GM12875 (cell line): Measurements from ENCODE around the gene ZSCAN20.

ENCODE experiments used
- H3K4me3 ChIP-seq: one replicate; pipeline ENCODE4 v1.5.1; 2011; ENCODE audit warnings: low read depth, low read length, control low read depth
- TF ChIP-seq, protein P1 (sequence below): IDR thresholded peaks from 2 replicates; pipeline ENCODE4 v1.5.1; 2011; ENCODE audit warnings: low read depth, mild to moderate bottlenecking, control low read depth, inconsistent platforms, low read length, moderate library complexity, borderline replicate concordance; ENCODE audit not compliant: insufficient read depth

ZSCAN20 gene

DNA sequence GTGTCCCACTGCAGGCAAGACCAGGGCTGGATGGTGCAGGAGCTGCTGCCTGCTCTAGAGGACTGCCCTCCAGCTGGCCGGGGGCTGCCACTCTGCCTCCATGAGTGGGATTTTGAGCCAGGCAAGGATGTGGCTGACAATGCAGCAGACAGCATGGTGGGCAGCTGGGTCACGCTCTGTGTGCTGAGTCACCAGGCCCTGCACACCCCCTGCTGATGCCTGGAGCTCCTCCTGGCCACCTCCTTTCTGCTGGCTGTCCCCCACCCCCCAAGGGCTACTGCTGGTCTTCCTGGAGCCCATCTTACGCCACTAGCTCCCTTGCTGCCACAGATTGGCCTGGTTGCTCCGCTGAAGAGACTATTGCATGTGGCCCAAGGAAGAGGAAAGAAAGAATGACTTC is 3.9 kb upstream of the ZSCAN20 start:
- TF ChIP-seq, protein P1, sequence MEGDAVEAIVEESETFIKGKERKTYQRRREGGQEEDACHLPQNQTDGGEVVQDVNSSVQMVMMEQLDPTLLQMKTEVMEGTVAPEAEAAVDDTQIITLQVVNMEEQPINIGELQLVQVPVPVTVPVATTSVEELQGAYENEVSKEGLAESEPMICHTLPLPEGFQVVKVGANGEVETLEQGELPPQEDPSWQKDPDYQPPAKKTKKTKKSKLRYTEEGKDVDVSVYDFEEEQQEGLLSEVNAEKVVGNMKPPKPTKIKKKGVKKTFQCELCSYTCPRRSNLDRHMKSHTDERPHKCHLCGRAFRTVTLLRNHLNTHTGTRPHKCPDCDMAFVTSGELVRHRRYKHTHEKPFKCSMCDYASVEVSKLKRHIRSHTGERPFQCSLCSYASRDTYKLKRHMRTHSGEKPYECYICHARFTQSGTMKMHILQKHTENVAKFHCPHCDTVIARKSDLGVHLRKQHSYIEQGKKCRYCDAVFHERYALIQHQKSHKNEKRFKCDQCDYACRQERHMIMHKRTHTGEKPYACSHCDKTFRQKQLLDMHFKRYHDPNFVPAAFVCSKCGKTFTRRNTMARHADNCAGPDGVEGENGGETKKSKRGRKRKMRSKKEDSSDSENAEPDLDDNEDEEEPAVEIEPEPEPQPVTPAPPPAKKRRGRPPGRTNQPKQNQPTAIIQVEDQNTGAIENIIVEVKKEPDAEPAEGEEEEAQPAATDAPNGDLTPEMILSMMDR = no peak

DNA sequence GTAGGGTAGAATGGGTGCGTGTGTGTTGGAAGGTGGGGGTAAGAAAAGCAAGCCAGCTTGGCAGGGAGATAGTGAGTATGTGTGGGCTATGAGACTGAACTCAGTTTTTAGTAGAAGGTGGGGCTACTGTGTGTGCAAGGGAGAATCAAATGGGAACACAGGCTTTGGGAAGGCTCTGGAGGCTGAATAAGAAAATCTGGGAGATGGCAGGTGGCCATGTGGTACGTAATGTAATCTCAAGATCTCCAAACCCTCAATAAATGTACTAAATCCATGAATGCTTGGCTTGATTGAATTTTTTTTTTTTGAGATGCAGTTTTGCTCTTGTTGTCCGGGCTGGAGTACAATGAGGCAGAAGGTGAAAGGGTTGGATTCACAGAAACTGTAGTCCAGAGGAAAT is 3.5 kb upstream of the ZSCAN20 start:
- H3K4me3 ChIP-seq = no peak overlapping the region
- TF ChIP-seq, protein P1 = no peak

More for the DNA sequence above, 3.9 kb upstream of the ZSCAN20 start:
- H3K4me3 ChIP-seq = no peak overlapping the region

DNA sequence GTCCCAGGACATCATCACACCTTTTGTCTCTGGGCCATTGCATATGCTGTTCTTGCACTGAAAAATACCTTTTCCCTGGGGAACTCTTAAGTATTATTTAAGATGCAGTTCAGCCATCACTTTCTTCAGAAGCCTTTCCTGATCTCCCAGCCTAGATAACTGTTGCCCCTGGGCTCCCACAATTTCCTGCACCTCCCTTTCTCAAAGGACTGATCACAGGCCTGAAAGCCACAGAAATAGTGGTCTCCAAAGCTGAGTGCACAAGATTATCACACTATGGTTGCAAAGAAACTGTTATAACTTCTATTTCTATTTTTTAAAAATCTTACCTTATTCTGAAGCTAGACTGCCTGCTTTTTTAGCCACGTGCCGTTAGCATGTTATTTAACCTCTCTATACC is 2.8 kb upstream of the ZSCAN20 start:
- TF ChIP-seq, protein P1 = no peak
- no peak overlapping the region for H3K4me3 ChIP-seq

DNA sequence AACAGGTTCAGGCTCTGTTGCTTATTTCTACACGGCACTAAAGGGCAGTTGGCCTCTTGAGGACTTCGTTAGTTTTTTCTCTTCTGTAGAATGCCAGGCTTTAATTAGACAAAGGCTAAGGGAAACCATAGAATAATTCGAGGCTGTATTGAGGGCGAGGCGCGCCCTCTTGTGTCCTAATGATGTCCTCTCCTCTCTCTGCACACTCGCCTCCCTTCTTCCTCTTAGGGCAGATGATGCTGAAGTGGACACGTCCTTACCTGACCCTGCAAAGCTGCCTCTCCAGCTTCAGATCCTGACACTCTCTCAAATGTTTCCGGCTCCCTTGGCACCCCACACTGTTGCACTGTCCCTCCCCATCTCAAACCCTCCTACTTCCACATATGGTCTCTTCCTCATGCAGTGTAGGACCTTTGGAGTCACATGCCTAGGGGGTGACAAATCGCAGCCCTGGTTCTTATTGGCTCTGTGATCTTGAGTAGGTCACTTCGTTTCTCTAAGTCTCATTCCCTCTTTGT is 1.9 kb upstream of the ZSCAN20 start:
- TF ChIP-seq, protein P1 = peak; percentile 77
- no peak overlapping the region for H3K4me3 ChIP-seq

DNA sequence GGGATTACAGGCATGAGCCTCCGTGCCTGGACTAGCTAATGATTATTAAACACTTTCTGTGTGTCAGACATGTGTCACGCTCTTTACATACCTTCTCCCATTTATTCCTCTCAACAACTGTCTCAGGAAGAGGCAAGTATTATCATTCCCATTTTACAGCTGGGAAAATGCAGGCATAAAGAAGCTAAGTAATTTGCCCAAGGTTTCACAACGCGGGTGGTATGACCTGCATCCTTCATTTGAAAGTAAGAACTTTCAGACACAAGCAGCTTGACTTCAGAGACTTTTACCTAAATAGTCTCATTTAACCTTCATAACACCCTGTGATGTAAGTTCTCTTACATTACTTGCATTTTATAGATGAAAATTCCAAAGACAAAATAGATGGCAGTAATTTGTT is 1.0 kb upstream of the ZSCAN20 start:
- no peak overlapping the region for H3K4me3 ChIP-seq
- TF ChIP-seq, protein P1 = no peak

DNA sequence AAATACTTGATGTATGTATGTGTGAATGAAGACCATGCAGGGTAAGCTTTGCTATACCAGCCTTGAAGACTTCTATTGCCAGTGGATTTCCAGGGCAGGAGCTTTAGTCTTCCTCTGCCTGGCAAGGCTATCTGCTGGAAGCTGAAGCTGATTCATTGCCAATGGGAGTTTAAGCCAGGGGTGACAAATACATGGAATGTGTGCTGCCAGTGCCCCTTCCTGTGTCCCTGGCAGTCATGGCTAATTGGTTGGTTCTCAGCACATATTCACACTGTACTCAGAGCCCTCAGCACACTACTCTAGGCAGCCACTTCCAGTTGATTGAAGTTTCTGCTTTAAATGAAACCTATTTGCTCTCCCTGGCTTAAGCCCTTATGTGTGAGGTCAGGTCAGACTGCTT is 1.5 kb downstream of the ZSCAN20 start:
- TF ChIP-seq, protein P1 = no peak
- H3K4me3 ChIP-seq = no peak overlapping the region

DNA sequence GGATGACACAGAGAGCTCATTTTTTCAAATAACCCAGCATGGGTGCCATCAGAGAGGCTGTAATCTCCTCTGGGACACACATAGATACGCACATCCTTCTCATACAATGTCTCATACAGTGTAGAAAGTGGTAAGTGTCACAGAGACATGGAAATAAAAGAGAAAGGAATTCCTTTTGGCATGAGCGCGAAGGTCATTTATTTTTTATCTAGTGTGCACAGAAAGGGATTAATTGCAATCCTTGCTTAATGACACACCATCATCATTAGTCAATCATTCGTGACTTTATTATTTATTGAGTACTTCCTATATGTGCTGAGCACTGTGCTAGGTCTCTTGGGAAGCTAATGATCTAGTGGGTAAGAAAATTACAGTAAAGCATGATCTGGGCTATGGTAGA is 5.0 kb downstream of the ZSCAN20 start:
- TF ChIP-seq, protein P1 = no peak
- no peak overlapping the region for H3K4me3 ChIP-seq
